Measurements from ENCODE around the gene CAPZB. TPM values are rescaled to one million over a fixed set of nuclear protein-coding genes. Genes with fewer than 3 reads are reported as not detected.

The CAPZB gene
- total RNA-seq, 4 donors from 2014 or later = 107 to 210 (median 119) TPM

DNA sequence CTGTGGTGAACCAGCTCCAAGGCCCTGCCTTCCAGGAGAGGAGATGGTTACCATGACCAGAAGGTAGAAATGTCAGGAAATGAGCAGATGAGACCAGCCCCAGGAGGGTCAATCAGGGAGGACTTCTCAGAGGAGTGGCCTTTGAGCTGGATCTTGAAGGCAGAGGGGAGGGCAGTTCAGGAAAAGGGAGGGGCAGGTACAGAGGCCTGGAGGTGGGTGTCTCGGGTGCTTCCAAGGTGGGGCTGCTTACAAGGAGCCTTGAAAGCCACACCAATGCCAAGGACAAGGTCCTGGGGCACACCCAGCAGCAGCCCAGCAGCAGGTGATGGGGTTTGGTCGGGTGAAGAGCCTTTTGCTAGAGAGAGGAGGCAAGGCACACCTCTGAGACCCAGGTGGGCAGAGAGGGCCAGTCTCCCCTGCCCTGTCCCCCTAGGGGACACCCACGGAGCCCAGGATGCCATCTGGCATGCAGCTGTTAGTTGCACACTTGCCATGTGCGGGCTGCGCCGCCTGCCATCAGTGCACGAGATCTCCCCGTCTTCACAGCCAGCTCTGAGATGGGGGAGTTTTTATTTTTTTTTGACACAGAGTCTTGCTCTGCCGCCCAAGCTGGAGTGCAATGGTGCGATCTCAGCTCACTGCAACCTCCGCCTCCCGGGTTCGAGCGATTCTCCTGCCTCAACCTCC, 154.7 kb downstream of the CAPZB start:
- Histone ChIP-seq H3K4me3 (no peak overlapping the region), H3K27ac (no peak overlapping the region), H3K9me3 (no peaks in the 10 kb centered on the region), H3K27me3 (no peaks in the 10 kb centered on the region), H3K36me3 (peaks cover 0 to 52% (median 0%) of the 10 kb centered on the region in 3 donors), H3K4me1 (no peaks in the 10 kb centered on the region)
- no peak for DNase-seq
- TF ChIP-seq POLR2A (IDR thresholded peaks at IDR 0.05) = no peak
- TF ChIP-seq, protein P1, sequence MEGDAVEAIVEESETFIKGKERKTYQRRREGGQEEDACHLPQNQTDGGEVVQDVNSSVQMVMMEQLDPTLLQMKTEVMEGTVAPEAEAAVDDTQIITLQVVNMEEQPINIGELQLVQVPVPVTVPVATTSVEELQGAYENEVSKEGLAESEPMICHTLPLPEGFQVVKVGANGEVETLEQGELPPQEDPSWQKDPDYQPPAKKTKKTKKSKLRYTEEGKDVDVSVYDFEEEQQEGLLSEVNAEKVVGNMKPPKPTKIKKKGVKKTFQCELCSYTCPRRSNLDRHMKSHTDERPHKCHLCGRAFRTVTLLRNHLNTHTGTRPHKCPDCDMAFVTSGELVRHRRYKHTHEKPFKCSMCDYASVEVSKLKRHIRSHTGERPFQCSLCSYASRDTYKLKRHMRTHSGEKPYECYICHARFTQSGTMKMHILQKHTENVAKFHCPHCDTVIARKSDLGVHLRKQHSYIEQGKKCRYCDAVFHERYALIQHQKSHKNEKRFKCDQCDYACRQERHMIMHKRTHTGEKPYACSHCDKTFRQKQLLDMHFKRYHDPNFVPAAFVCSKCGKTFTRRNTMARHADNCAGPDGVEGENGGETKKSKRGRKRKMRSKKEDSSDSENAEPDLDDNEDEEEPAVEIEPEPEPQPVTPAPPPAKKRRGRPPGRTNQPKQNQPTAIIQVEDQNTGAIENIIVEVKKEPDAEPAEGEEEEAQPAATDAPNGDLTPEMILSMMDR (IDR thresholded peaks at IDR 0.05) = no peak

DNA sequence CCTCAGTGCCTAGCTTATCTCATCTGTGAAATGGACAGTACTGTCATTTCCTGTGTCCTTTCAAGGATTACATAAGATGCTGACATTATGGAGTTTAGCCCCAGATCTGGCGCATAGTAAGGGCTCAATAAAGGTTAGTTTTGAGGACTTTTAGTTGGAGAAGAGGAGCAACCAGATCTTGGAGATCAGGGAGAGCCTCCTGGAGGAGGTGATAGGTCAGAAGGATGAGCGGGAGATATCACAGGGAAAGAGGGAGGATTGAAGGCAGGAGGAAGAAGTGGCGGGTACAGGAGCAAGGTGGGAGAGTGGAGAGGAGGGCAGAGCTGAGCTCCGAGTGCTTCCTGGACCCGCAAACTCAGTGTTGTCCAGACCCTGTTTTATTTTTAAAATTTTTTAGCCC, 155.7 kb downstream of the CAPZB start:
- H3K36me3 ChIP-seq = peaks cover 0 to 62% (median 0%) of the 10 kb centered on the region in 3 donors
- DNase-seq = no peak
- no peak overlapping the region for H3K27ac ChIP-seq

DNA sequence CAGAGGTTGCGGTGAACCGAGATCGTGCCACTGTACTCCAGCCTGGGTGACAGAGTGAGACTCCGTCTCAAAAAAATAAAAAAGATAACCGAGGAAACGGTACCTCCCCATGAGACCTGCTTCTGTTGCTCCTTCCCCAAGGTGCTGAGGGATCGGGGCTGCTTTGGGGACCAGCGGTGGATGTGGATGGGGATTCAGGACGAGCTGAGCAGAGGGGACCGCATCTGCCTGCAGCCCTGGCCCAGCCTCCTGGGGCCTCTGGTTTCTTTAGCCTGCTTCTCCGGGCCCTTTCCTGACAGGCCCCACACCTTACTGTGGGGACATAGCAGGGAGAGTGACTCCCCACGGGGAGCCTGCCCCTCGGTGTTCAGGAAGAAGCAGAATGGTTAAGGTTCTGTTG, 156.2 kb downstream of the CAPZB start:
- Histone ChIP-seq H3K36me3 (peaks cover 0 to 66% (median 0%) of the 10 kb centered on the region in 3 donors), H3K4me1 (no peaks in the 10 kb centered on the region), H3K9me3 (no peaks in the 10 kb centered on the region), H3K4me3 (no peak overlapping the region), H3K27me3 (no peaks in the 10 kb centered on the region), H3K27ac (no peak overlapping the region)
- DNase-seq = no peak
- TF ChIP-seq, protein P1 (IDR thresholded peaks at IDR 0.05) = no peak
- TF ChIP-seq POLR2A (IDR thresholded peaks at IDR 0.05) = no peak

More for the DNA sequence above, 155.7 kb downstream of the CAPZB start:
- H3K4me3 ChIP-seq = no peak overlapping the region
- H3K4me1 ChIP-seq = no peaks in the 10 kb centered on the region
- H3K27me3 ChIP-seq = no peaks in the 10 kb centered on the region
- TF ChIP-seq, protein P1 (IDR thresholded peaks at IDR 0.05) = no peak
- TF ChIP-seq POLR2A (IDR thresholded peaks at IDR 0.05) = no peak
- no peaks in the 10 kb centered on the region for H3K9me3 ChIP-seq

DNA sequence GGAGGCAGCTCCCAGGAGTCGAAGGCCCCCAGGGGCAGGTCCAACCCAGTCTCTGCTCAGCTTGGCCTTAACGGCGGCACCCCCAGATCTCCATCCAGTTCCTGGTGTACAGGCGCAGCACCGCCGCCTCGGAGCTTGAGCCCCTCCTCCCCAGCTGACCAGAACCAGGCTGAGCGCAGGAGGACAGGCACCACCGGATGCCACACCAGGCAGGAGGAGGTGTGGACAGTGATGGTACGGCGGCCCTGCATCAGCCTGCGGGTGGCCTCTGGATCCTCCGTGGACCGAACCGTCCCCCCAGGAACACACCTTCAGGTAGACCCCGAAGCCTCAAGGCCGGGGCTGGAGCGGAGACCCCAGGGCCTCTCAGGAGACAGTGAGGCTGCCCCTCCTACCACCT, 156.9 kb downstream of the CAPZB start:
- no peak for DNase-seq
- Histone ChIP-seq H3K4me3 (no peak overlapping the region), H3K9me3 (no peaks in the 10 kb centered on the region), H3K27me3 (no peaks in the 10 kb centered on the region), H3K36me3 (peaks cover 0 to 73% (median 0%) of the 10 kb centered on the region in 3 donors), H3K4me1 (no peaks in the 10 kb centered on the region), H3K27ac (no peak overlapping the region)
- TF ChIP-seq, protein P1 (IDR thresholded peaks at IDR 0.05) = no peak
- TF ChIP-seq POLR2A (IDR thresholded peaks at IDR 0.05) = no peak

DNA sequence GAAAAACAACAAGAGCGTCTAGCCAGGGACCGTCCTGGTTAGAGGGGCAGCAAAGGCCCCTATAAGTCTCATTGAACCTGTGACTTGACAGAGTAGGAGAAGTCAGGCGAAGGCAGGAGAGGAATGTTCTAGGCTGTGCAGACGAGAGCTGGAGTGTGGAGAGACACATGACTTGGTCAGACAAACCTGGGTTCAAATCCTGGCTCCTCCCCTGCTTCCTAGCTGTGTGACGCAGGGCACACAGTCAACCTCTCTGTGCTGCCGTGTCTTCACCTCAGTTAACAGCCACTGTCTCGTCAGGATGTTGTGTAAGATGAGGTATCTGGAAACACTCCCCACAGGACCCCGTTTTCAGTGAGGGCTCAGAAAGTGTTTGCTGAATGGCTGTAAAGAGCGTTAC, 157.6 kb downstream of the CAPZB start:
- Histone ChIP-seq H3K4me3 (no peak overlapping the region), H3K9me3 (no peaks in the 10 kb centered on the region), H3K36me3 (peaks cover 0 to 72% (median 0%) of the 10 kb centered on the region in 3 donors), H3K27me3 (no peaks in the 10 kb centered on the region), H3K4me1 (no peaks in the 10 kb centered on the region), H3K27ac (no peak overlapping the region)
- TF ChIP-seq, protein P1 (IDR thresholded peaks at IDR 0.05) = no peak
- no peak for TF ChIP-seq POLR2A (IDR thresholded peaks at IDR 0.05)
- DNase-seq = no peak
